Measurements from ENCODE around the gene CDKL2. TPM values are rescaled to one million over a fixed set of nuclear protein-coding genes. Genes with fewer than 3 reads are reported as not detected.

Gene CDKL2
- polyA plus RNA-seq, 1 donor from 2014 or later: 25.7 TPM

DNA sequence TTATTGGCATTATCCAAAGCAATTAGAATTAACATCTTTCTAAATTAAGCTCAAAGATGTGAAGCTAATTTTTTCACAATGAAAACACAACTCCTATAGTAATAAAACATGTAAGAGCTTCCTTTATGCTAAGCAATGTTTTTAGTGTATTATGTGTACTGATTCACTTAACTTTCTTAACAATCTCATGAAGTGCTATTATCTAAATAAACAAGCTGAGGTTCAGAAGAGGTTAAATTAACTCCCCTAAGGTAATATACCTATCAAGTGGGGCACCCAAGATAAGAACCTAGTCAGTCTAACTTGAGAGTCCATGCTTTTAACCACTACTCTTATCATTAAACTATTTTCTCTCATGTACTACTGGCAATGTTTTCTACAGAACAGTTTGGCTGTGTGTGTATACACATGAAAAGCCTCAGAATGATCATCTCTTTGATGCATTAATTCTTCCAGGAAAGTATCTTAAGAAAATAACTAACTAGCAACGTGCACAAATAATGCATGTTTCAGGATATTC is 29.2 kb upstream of the CDKL2 start:
- Histone ChIP-seq H3K4me2 (ENCODE audit: low read length) (no peak overlapping the region), H3K27me3 (ENCODE audit: insufficient read depth, low read depth, low read length) (no peaks in the 10 kb centered on the region), H3F3A (ENCODE audit: insufficient read depth, low read length, poor library complexity, severe bottlenecking) (no peaks in the 10 kb centered on the region), H3K27ac (ENCODE audit: low read length) (no peak overlapping the region), H3K9ac (ENCODE audit: low read length) (no peak overlapping the region), H3K4me3 (ENCODE audit: low read length) (no peak overlapping the region), H4K20me1 (ENCODE audit: insufficient read depth) (peaks cover 13% of the 10 kb centered on the region), H3K9me3 (ENCODE audit: low read length) (no peaks in the 10 kb centered on the region), H3K79me2 (replicated peaks; ENCODE audit: insufficient read depth, low read length) (peaks cover 58% of the 10 kb centered on the region), H2AFZ (ENCODE audit: low read depth, low read length) (no peak overlapping the region), H3K9me2 (ENCODE audit: insufficient read depth, low read length) (no peaks in the 10 kb centered on the region), H3K36me3 (ENCODE audit: insufficient read depth, low read length) (peaks cover 13% of the 10 kb centered on the region)
- no peak for TF ChIP-seq RAD21 (conservative IDR thresholded peaks at IDR 0.05)
- TF ChIP-seq EZH2 (IDR thresholded peaks at IDR 0.05; ENCODE audit: borderline replicate concordance, insufficient read depth, low read length, poor library complexity, severe bottlenecking): no peak
- no peak for TF ChIP-seq SMC3 (conservative IDR thresholded peaks at IDR 0.05; ENCODE audit: poor library complexity)
- no peak for TF ChIP-seq POLR2AphosphoS5 (IDR thresholded peaks at IDR 0.05)
- TF ChIP-seq, protein P1, sequence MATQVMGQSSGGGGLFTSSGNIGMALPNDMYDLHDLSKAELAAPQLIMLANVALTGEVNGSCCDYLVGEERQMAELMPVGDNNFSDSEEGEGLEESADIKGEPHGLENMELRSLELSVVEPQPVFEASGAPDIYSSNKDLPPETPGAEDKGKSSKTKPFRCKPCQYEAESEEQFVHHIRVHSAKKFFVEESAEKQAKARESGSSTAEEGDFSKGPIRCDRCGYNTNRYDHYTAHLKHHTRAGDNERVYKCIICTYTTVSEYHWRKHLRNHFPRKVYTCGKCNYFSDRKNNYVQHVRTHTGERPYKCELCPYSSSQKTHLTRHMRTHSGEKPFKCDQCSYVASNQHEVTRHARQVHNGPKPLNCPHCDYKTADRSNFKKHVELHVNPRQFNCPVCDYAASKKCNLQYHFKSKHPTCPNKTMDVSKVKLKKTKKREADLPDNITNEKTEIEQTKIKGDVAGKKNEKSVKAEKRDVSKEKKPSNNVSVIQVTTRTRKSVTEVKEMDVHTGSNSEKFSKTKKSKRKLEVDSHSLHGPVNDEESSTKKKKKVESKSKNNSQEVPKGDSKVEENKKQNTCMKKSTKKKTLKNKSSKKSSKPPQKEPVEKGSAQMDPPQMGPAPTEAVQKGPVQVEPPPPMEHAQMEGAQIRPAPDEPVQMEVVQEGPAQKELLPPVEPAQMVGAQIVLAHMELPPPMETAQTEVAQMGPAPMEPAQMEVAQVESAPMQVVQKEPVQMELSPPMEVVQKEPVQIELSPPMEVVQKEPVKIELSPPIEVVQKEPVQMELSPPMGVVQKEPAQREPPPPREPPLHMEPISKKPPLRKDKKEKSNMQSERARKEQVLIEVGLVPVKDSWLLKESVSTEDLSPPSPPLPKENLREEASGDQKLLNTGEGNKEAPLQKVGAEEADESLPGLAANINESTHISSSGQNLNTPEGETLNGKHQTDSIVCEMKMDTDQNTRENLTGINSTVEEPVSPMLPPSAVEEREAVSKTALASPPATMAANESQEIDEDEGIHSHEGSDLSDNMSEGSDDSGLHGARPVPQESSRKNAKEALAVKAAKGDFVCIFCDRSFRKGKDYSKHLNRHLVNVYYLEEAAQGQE (IDR thresholded peaks at IDR 0.05; ENCODE audit: borderline replicate concordance): no peak
- TF ChIP-seq EP300 (conservative IDR thresholded peaks at IDR 0.05; ENCODE audit: poor library complexity, severe bottlenecking): no peak
- TF ChIP-seq TAF1 (IDR thresholded peaks at IDR 0.05; ENCODE audit: low read depth): no peak
- no peak for TF ChIP-seq CTCF (IDR thresholded peaks at IDR 0.05; ENCODE audit: poor library complexity, severe bottlenecking)
- no peak for TF ChIP-seq MXI1 (conservative IDR thresholded peaks at IDR 0.05; ENCODE audit: poor library complexity, severe bottlenecking)

- Histone ChIP-seq H3K9me3 (ENCODE audit: low read length) (no peaks in the 10 kb centered on the region), H3K79me2 (replicated peaks; ENCODE audit: insufficient read depth, low read length) (peaks cover 51% of the 10 kb centered on the region), H3K36me3 (ENCODE audit: insufficient read depth, low read length) (peaks cover 18% of the 10 kb centered on the region), H3F3A (ENCODE audit: insufficient read depth, low read length, poor library complexity, severe bottlenecking) (no peaks in the 10 kb centered on the region), H3K4me3 (ENCODE audit: low read length) (no peak overlapping the region), H3K27me3 (ENCODE audit: insufficient read depth, low read depth, low read length) (no peaks in the 10 kb centered on the region), H4K20me1 (ENCODE audit: insufficient read depth) (peaks cover 13% of the 10 kb centered on the region), H3K27ac (ENCODE audit: low read length) (no peak overlapping the region), H3K9me2 (ENCODE audit: insufficient read depth, low read length) (no peaks in the 10 kb centered on the region), H3K9ac (ENCODE audit: low read length) (no peak overlapping the region), H2AFZ (ENCODE audit: low read depth, low read length) (no peak overlapping the region), H3K4me2 (ENCODE audit: low read length) (no peak overlapping the region)
- no peak for TF ChIP-seq SMC3 (conservative IDR thresholded peaks at IDR 0.05; ENCODE audit: poor library complexity)
- no peak for TF ChIP-seq TAF1 (IDR thresholded peaks at IDR 0.05; ENCODE audit: low read depth)
- TF ChIP-seq EZH2 (IDR thresholded peaks at IDR 0.05; ENCODE audit: borderline replicate concordance, insufficient read depth, low read length, poor library complexity, severe bottlenecking): no peak
- no peak for TF ChIP-seq CTCF (IDR thresholded peaks at IDR 0.05; ENCODE audit: poor library complexity, severe bottlenecking)
- TF ChIP-seq, protein P1 (IDR thresholded peaks at IDR 0.05; ENCODE audit: borderline replicate concordance): no peak
- TF ChIP-seq EP300 (conservative IDR thresholded peaks at IDR 0.05; ENCODE audit: poor library complexity, severe bottlenecking): no peak
- no peak for TF ChIP-seq MXI1 (conservative IDR thresholded peaks at IDR 0.05; ENCODE audit: poor library complexity, severe bottlenecking)
- TF ChIP-seq RAD21 (conservative IDR thresholded peaks at IDR 0.05): no peak
- TF ChIP-seq POLR2AphosphoS5 (IDR thresholded peaks at IDR 0.05): no peak
These were observed 28.5 kb upstream of the CDKL2 start for GRCh38 chr4:75658876-75659275.

Data from neural cell (in vitro differentiated cells).